HepG2 (cell line): ENCODE data around the gene TXNRD2. TPM values are rescaled to one million over a fixed set of nuclear protein-coding genes. Genes with fewer than 3 reads are reported as not detected.

Source experiments
- BRCA1 ChIP-seq: sonication (generic); formaldehyde crosslinking; IDR thresholded peaks from 2 replicates; pipeline ENCODE4 v1.4.0; 2020; ENCODE audit warnings: missing genetic modification reagents
- DNMT1 ChIP-seq: sonication (generic); formaldehyde crosslinking; IDR thresholded peaks from 2 replicates; pipeline ENCODE4 v1.5.1; 2020; ENCODE audit warnings: mild to moderate bottlenecking, missing genetic modification reagents
- FOXK2 ChIP-seq: fragments of 450-650 bp; IDR thresholded peaks from 2 replicates; pipeline ENCODE4 v1.6.1; 2016
- HMG20A ChIP-seq: IDR thresholded peaks from 2 replicates; pipeline ENCODE4 v1.6.1; 2016; ENCODE audit warnings: borderline replicate concordance
- JUN ChIP-seq: sonication (generic); formaldehyde crosslinking; IDR thresholded peaks from 2 replicates; pipeline ENCODE4 v1.4.0; 2020; ENCODE audit warnings: mild to moderate bottlenecking, missing genetic modification reagents
- NFYB ChIP-seq: sonication (generic); formaldehyde crosslinking; IDR thresholded peaks from 2 replicates; pipeline ENCODE4 v1.4.0; 2020; ENCODE audit warnings: missing genetic modification reagents
- NR3C1 ChIP-seq: sonication (generic); formaldehyde crosslinking; IDR thresholded peaks from 2 replicates; pipeline ENCODE4 v1.4.0; 2020; ENCODE audit warnings: missing genetic modification reagents
- SRF ChIP-seq: IDR thresholded peaks from 2 replicates; pipeline ENCODE4 v1.6.1; 2011; ENCODE audit warnings: mild to moderate bottlenecking, low read depth, low read length, moderate library complexity
- TEAD3 ChIP-seq: optimal IDR thresholded peaks from 2 replicates; pipeline ENCODE3; 2016; ENCODE audit warnings: borderline replicate concordance
- ZNF121 ChIP-seq: sonication (generic); formaldehyde crosslinking; IDR thresholded peaks from 2 replicates; pipeline ENCODE4 v1.5.0; 2020; ENCODE audit warnings: mild to moderate bottlenecking, missing genetic modification reagents
- ZNF20 ChIP-seq: sonication (generic); formaldehyde crosslinking; IDR thresholded peaks from 2 replicates; pipeline ENCODE4 v1.4.0; 2020; ENCODE audit warnings: mild to moderate bottlenecking, moderate library complexity, missing genetic modification reagents
- ZNF253 ChIP-seq: sonication (generic); formaldehyde crosslinking; IDR thresholded peaks from 2 replicates; pipeline ENCODE4 v1.8.0; 2022; ENCODE audit warnings: mild to moderate bottlenecking, missing genetic modification reagents, borderline replicate concordance
- ZNF282 ChIP-seq: fragments of 450-650 bp; IDR thresholded peaks from 2 replicates; pipeline ENCODE4 v1.6.1; 2018; ENCODE audit not compliant: partially characterized antibody
- ZNF432 ChIP-seq: sonication (generic); formaldehyde crosslinking; IDR thresholded peaks from 2 replicates; pipeline ENCODE4 v1.5.0; 2020; ENCODE audit warnings: missing genetic modification reagents, mild to moderate bottlenecking, borderline replicate concordance
- ZNF468 ChIP-seq: sonication (generic); formaldehyde crosslinking; IDR thresholded peaks from 2 replicates; pipeline ENCODE4 v1.8.0; 2022; ENCODE audit warnings: mild to moderate bottlenecking, moderate library complexity, missing genetic modification reagents
- ZNF773 ChIP-seq: sonication (generic); formaldehyde crosslinking; IDR thresholded peaks from 2 replicates; pipeline ENCODE4 v1.4.0; 2020; ENCODE audit warnings: missing genetic modification reagents, borderline replicate concordance
- ZNF879 ChIP-seq: sonication (generic); formaldehyde crosslinking; IDR thresholded peaks from 2 replicates; pipeline ENCODE4 v1.8.1; 2023; ENCODE audit warnings: missing genetic modification reagents
- polyA plus RNA-seq, 8 experiments: library from polyadenylated mRNA; depleted of rRNA in 3 of 8; stranded (reverse) in 7 of 8; unstranded in 1 of 8; fragments of >200 nt; fragmentation: Illumina TruSeq in 4 of 8; extraction: Trizol in 4 of 8; gene quantifications; 2 replicates each; pipeline versions ENCODE4 v1.2.1 to v1.2.3, GENCODE V29; 2011 to 2016; ENCODE audit warnings: low read depth in 4 of 8, missing spikeins in 1 of 8, mixed read lengths in 1 of 8; ENCODE audit not compliant: insufficient read depth in 1 of 8
- total RNA-seq, 5 experiments: library from RNA; depleted of rRNA; stranded (reverse); fragments of >200 nt; fragmentation: Illumina TruSeq; extraction: Trizol; gene quantifications; 2 replicates each; pipeline ENCODE4 v1.2.3, GENCODE V29; 2016; ENCODE audit warnings: low read depth in 1 of 5
- TF ChIP-seq, protein P1 (sequence below): sonication (generic); formaldehyde crosslinking; IDR thresholded peaks from 2 replicates; pipeline ENCODE4 v1.4.0; 2020; ENCODE audit warnings: missing genetic modification reagents
- TF ChIP-seq, protein P2 (sequence below): sonication (generic); formaldehyde crosslinking; IDR thresholded peaks from 2 replicates; pipeline ENCODE4 v1.4.0; 2020; ENCODE audit warnings: missing genetic modification reagents, borderline replicate concordance
- TF ChIP-seq, protein P3 (sequence below): IDR thresholded peaks from 2 replicates; pipeline ENCODE4 v1.6.1; 2016; ENCODE audit warnings: missing compliant biosample characterization, missing genetic modification reagents, borderline replicate concordance
- TF ChIP-seq, protein P4 (sequence below): sonication (generic); formaldehyde crosslinking; IDR thresholded peaks from 2 replicates; pipeline ENCODE4 v1.5.1; 2020; ENCODE audit warnings: mild to moderate bottlenecking, missing genetic modification reagents, moderate library complexity

The TXNRD2 gene
- total and polyA plus RNA-seq, 2 of the 13 experiments (the other 11 are each of a cell fraction or from before 2014, with no cell fraction given): 17.5 to 18.6 TPM

DNA sequence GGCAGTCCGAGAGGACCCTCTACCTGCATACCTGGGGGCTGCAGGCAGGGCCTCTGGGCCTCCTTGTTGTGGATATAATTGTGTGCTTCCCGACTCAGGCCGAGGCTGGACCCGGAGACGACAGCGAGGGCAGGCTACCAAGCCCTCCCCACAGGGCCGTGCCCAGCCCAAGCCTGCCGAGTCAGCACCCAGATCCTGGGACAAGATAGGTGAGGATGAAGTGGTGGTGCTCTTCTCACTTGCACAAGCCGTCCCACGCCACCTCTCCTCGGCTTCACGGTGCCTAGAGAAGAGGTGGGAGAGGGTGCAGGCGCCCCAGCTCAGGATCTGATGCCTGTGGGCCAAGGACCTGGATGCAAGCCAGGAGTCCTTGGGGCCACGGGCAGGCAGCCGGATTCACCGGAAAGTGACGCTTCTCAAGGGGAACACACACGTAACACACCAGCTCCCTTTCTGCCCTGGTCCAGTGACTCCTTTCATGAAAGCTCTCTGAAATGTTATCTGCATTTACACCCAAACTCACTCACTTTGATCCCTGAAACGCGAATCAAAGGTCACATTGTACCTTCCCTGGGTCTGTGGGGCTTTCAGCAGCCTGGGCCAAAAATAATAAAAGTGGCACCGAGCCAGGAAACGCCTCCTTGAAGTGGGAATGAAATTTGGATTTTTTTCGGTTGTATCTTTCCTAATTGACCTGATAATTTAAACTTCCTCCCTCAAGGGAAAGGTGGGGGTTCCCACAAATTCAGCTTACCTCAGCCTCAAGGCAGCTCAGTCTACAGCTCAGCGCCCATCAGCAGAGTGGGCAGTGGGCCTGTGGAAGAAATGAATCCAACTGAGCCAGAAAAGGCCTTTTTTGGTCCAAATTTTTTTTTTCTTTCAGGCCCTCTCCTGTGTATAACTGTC, 85.9 kb downstream of the TXNRD2 start (continued):
- TF ChIP-seq, protein P1, sequence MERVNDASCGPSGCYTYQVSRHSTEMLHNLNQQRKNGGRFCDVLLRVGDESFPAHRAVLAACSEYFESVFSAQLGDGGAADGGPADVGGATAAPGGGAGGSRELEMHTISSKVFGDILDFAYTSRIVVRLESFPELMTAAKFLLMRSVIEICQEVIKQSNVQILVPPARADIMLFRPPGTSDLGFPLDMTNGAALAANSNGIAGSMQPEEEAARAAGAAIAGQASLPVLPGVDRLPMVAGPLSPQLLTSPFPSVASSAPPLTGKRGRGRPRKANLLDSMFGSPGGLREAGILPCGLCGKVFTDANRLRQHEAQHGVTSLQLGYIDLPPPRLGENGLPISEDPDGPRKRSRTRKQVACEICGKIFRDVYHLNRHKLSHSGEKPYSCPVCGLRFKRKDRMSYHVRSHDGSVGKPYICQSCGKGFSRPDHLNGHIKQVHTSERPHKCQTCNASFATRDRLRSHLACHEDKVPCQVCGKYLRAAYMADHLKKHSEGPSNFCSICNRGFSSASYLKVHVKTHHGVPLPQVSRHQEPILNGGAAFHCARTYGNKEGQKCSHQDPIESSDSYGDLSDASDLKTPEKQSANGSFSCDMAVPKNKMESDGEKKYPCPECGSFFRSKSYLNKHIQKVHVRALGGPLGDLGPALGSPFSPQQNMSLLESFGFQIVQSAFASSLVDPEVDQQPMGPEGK (CRISPR knock-in tag): peak; percentile 53; the same call in 1 of the 2 replicates
- TF ChIP-seq FOXK2 (no peak), ZNF282 (no peak), ZNF20 (CRISPR knock-in tag) (0 out of 2 replicates have a peak, but pooled peaks have one; percentile 21), TEAD3 (peak; percentile 63), BRCA1 (CRISPR knock-in tag) (0 out of 2 replicates have a peak, but pooled peaks have one; percentile 9), ZNF879 (CRISPR knock-in tag) (peak; percentile 6; the same call in 1 of the 2 replicates), ZNF253 (CRISPR knock-in tag) (no peak), DNMT1 (CRISPR knock-in tag) (no peak; the same call in 1 of the 2 replicates), ZNF121 (CRISPR knock-in tag) (no peak; the same call in 1 of the 2 replicates), HMG20A (CRISPR knock-in tag) (peak; percentile 66), JUN (CRISPR knock-in tag) (no peak), NR3C1 (CRISPR knock-in tag) (no peak), ZNF432 (CRISPR knock-in tag) (no peak), SRF (no peak), ZNF773 (no peak), NFYB (CRISPR knock-in tag) (no peak), ZNF468 (no peak)
- TF ChIP-seq, protein P2, sequence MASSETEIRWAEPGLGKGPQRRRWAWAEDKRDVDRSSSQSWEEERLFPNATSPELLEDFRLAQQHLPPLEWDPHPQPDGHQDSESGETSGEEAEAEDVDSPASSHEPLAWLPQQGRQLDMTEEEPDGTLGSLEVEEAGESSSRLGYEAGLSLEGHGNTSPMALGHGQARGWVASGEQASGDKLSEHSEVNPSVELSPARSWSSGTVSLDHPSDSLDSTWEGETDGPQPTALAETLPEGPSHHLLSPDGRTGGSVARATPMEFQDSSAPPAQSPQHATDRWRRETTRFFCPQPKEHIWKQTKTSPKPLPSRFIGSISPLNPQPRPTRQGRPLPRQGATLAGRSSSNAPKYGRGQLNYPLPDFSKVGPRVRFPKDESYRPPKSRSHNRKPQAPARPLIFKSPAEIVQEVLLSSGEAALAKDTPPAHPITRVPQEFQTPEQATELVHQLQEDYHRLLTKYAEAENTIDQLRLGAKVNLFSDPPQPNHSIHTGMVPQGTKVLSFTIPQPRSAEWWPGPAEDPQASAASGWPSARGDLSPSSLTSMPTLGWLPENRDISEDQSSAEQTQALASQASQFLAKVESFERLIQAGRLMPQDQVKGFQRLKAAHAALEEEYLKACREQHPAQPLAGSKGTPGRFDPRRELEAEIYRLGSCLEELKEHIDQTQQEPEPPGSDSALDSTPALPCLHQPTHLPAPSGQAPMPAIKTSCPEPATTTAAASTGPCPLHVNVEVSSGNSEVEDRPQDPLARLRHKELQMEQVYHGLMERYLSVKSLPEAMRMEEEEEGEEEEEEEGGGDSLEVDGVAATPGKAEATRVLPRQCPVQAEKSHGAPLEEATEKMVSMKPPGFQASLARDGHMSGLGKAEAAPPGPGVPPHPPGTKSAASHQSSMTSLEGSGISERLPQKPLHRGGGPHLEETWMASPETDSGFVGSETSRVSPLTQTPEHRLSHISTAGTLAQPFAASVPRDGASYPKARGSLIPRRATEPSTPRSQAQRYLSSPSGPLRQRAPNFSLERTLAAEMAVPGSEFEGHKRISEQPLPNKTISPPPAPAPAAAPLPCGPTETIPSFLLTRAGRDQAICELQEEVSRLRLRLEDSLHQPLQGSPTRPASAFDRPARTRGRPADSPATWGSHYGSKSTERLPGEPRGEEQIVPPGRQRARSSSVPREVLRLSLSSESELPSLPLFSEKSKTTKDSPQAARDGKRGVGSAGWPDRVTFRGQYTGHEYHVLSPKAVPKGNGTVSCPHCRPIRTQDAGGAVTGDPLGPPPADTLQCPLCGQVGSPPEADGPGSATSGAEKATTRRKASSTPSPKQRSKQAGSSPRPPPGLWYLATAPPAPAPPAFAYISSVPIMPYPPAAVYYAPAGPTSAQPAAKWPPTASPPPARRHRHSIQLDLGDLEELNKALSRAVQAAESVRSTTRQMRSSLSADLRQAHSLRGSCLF (CRISPR knock-in tag): no peak
- TF ChIP-seq, protein P3, sequence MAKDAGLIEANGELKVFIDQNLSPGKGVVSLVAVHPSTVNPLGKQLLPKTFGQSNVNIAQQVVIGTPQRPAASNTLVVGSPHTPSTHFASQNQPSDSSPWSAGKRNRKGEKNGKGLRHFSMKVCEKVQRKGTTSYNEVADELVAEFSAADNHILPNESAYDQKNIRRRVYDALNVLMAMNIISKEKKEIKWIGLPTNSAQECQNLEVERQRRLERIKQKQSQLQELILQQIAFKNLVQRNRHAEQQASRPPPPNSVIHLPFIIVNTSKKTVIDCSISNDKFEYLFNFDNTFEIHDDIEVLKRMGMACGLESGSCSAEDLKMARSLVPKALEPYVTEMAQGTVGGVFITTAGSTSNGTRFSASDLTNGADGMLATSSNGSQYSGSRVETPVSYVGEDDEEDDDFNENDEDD (CRISPR knock-in tag): no peak
- TF ChIP-seq, protein P4, sequence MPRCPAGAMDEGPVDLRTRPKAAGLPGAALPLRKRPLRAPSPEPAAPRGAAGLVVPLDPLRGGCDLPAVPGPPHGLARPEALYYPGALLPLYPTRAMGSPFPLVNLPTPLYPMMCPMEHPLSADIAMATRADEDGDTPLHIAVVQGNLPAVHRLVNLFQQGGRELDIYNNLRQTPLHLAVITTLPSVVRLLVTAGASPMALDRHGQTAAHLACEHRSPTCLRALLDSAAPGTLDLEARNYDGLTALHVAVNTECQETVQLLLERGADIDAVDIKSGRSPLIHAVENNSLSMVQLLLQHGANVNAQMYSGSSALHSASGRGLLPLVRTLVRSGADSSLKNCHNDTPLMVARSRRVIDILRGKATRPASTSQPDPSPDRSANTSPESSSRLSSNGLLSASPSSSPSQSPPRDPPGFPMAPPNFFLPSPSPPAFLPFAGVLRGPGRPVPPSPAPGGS: 0 out of 2 replicates have a peak, but pooled peaks have one; percentile 31
